CD8-positive, alpha-beta memory T cell (primary cell): ENCODE measurements around the gene NAA80. TPM values are rescaled to one million over a fixed set of nuclear protein-coding genes. Genes with fewer than 3 reads are reported as not detected.
A peak's percentile ranks its signal among the peaks of the same experiment; 100 is the strongest.
"Not testable (repeated sequence)": the region's sequence is repeated elsewhere in the genome, so short reads cannot be mapped to it uniquely, and the experiment has no call there.

Experiments
- CTCF ChIA-PET: fragments of 350-600 bp; sonication (Branson Sonifier 250); formaldehyde crosslinking; loops from one replicate; lab custom pipeline; 2021; ENCODE audit warnings: antibody characterized with exemption; lab: Charles Lee
- POLR2A ChIA-PET: fragments of 350-600 bp; sonication (Branson Sonifier 250); formaldehyde crosslinking; loops from one replicate; lab custom pipeline; 2021; ENCODE audit warnings: antibody characterized with exemption; lab: Charles Lee
- DNase-seq, 5 donors: peaks; one replicate each; pipeline versions ENCODE4 v3.0.0 to v3.0.0-alpha.2; 2020 to 2022; ENCODE audit warnings: mixed read lengths in 1 of 5
- H3K27ac ChIP-seq: one replicate; pipeline ENCODE4 v1.7.0; 2013; ENCODE audit warnings: low read depth, mild to moderate bottlenecking, low read length, moderate library complexity
- H3K27me3 ChIP-seq: 2 replicates; pipeline ENCODE4 v1.7.0; 2013; ENCODE audit warnings: low read length, mild to moderate bottlenecking; ENCODE audit not compliant: insufficient read depth, poor library complexity, severe bottlenecking
- H3K36me3 ChIP-seq: 2 replicates; pipeline ENCODE4 v1.7.0; 2013; ENCODE audit warnings: mild to moderate bottlenecking, low read length, moderate library complexity; ENCODE audit not compliant: insufficient read depth
- H3K4me1 ChIP-seq: 2 replicates; pipeline ENCODE4 v1.7.0; 2013; ENCODE audit warnings: mild to moderate bottlenecking, low read length, moderate library complexity; ENCODE audit not compliant: insufficient read depth
- H3K4me3 ChIP-seq: 2 replicates; pipeline ENCODE4 v1.7.0; 2013; ENCODE audit warnings: mild to moderate bottlenecking, low read length
- H3K9me3 ChIP-seq: 2 replicates; pipeline ENCODE4 v1.7.0; 2013; ENCODE audit warnings: mild to moderate bottlenecking, low read length
- H3K27ac Mint-ChIP-seq, 8 donors: one replicate each; pipeline ENCODE4 v1.8.0; 2020 to 2021; ENCODE audit warnings: mixed read lengths in 8 of 8, mild to moderate bottlenecking in 6 of 8, inconsistent platforms in 3 of 8, moderate library complexity in 3 of 8
- H3K27me3 Mint-ChIP-seq, 2 donors: one replicate each; pipeline ENCODE4 v1.8.0; 2020 to 2021; ENCODE audit warnings: mixed read lengths in 2 of 2, mild to moderate bottlenecking in 1 of 2, moderate library complexity in 1 of 2
- H3K36me3 Mint-ChIP-seq, 3 donors: one replicate each; pipeline ENCODE4 v1.8.0; 2020 to 2021; ENCODE audit warnings: mixed read lengths in 3 of 3, inconsistent platforms in 1 of 3, mild to moderate bottlenecking in 1 of 3
- H3K4me1 Mint-ChIP-seq, 3 donors: one replicate each; pipeline ENCODE4 v1.8.0; 2020 to 2021; ENCODE audit warnings: mixed read lengths in 3 of 3, inconsistent platforms in 1 of 3, mild to moderate bottlenecking in 1 of 3
- H3K4me3 Mint-ChIP-seq, 7 donors: one replicate each; pipeline ENCODE4 v1.8.0; 2020 to 2021; ENCODE audit warnings: mixed read lengths in 7 of 7, mild to moderate bottlenecking in 6 of 7, moderate library complexity in 4 of 7, inconsistent platforms in 2 of 7
- H3K9me3 Mint-ChIP-seq, 5 donors: one replicate each; pipeline ENCODE4 v1.8.0; 2020 to 2022; ENCODE audit warnings: mixed read lengths in 5 of 5, mild to moderate bottlenecking in 3 of 5, moderate library complexity in 2 of 5, inconsistent platforms in 1 of 5
- polyA plus RNA-seq: library from polyadenylated mRNA; unstranded; fragments of 300-500 nt; fragmentation: Illumina TruSeq; gene quantifications from one replicate; pipeline ENCODE4 v1.2.3, GENCODE V29; 2021
- total RNA-seq, 2 experiments: library from RNA; stranded (reverse); gene quantifications; one replicate each; pipeline ENCODE4 v1.2.3, GENCODE V29; 2021

The NAA80 gene
- total and polyA plus RNA-seq, 3 experiments from 2014 or later, result 17.3 to 19.3 (median 18.3) TPM

DNA sequence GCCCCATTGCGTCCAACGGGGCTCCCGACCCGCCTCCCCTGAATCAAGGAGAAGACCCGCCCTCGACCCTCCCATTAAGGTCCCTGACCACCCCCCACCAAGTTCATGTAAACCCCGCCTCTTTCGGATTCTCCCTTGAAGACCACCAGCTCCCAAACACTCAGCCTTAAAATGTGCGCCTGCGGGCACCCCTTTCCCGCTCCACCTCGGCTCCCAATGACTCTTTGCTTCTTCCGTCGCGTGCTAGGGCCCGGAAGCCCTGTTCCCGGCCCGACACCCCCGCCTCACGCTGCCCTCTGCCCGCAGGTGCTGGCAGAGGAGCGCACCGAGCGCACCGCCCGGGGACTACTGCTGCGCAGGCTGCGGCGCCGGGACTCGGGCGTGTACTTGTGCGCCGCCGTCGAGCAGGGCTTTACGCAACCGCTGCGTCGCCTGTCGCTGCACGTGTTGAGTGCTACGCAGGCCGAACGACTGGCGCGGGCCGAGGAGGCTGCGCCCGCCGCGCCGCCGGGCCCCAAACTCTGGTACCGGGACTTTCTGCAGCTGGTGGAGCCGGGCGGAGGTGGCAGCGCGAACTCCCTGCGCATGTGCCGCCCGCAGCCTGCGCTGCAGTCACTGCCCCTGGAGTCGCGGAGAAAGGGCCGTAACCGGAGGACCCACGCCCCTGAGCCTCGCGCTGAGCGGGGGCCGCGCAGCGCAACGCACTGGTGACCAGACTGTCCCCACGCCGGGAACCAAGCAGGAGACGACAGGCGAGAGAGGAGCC lies 23.0 kb downstream of the NAA80 start:
- Histone ChIP-seq H3K27ac (no peak overlapping the region), H3K9me3 (no peaks in the 10 kb centered on the region), H3K4me3 (no peak overlapping the region), H3K27me3 (peaks cover 28% of the 10 kb centered on the region), H3K4me1 (peaks cover 28% of the 10 kb centered on the region), H3K36me3 (no peaks in the 10 kb centered on the region)
- Mint-ChIP-seq H3K4me3 (peak overlapping the region in 4 of 7 donors; percentile 12 to 72 (median 51)), H3K4me1 (peaks cover 23 to 32% (median 24%) of the 10 kb centered on the region in 3 donors), H3K36me3 (no peaks in the 10 kb centered on the region), H3K9me3 (no peaks in the 10 kb centered on the region), H3K27ac (peak overlapping the region in 1 of 8 donors; percentile 34), H3K27me3 (peaks cover 28 to 34% of the 10 kb centered on the region in 2 donors)
- DNase-seq, result no peak
- ChIA-PET CTCF (interaction anchor here (0.9 to 7.2 kb wide), 8 partner anchors 10 to 95 kb away, joined by 3 to 86 read pairs (median 3); no protein-coding TSS in a partner anchor), POLR2A (no interaction called here)

DNA sequence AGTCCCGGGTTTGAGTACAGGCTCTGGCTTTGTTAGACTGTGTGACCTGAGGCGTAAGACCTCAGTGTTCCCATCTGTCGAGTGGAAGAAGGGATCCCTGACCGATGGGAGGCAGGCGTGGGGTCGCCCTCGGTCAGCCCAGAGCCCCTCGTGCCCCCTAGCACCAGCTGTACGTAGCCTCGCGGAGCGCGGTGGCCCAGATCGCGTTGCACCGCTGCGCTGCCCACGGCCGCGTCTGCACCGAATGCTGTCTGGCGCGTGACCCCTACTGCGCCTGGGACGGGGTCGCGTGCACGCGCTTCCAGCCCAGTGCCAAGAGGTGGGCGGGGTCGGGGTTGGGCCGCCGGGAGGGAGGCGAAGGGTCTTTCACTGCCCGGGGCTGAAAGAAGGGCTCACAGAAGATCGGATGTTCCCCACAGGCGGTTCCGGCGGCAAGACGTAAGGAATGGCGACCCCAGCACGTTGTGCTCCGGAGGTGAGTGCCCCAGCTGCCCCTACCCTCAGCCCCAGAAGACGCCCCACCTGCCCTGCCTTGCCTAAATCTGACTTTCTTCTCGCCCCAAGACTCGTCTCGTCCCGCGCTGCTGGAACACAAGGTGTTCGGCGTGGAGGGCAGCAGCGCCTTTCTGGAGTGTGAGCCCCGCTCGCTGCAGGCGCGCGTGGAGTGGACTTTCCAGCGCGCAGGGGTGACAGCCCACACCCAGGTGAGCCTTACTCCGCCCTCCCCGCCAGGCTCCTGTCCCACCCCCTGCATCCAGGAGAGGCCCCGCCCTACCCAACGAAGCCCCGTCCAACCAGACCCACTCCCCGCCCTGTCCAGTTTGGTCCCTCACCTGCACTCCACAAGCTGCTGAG lies 23.8 kb downstream of the NAA80 start:
- peaks cover 28 to 34% of the 10 kb centered on the region in 2 donors for H3K27me3 Mint-ChIP-seq
- H3K27ac Mint-ChIP-seq, result peak overlapping the region in 1 of 8 donors; percentile 34
- H3K36me3 Mint-ChIP-seq, result no peaks in the 10 kb centered on the region
- peak overlapping the region in 6 of 7 donors; percentile 31 to 72 (median 62) for H3K4me3 Mint-ChIP-seq
- POLR2A ChIA-PET, result no interaction called here
- peaks cover 28% of the 10 kb centered on the region for H3K27me3 ChIP-seq
- no peaks in the 10 kb centered on the region for H3K9me3 Mint-ChIP-seq
- H3K4me3 ChIP-seq, result no peak overlapping the region
- DNase-seq, result no peak
- no peaks in the 10 kb centered on the region for H3K36me3 ChIP-seq
- peaks cover 23 to 32% (median 24%) of the 10 kb centered on the region in 3 donors for H3K4me1 Mint-ChIP-seq
- CTCF ChIA-PET, result interaction anchor here (0.7 to 7.2 kb wide), 15 partner anchors 9 to 81 kb away, joined by 3 to 86 read pairs (median 4); partner anchors contain the start of genes HYAL3 and NAA80
- H3K9me3 ChIP-seq, result no peaks in the 10 kb centered on the region
- H3K27ac ChIP-seq, result no peak overlapping the region
- H3K4me1 ChIP-seq, result peaks cover 28% of the 10 kb centered on the region

DNA sequence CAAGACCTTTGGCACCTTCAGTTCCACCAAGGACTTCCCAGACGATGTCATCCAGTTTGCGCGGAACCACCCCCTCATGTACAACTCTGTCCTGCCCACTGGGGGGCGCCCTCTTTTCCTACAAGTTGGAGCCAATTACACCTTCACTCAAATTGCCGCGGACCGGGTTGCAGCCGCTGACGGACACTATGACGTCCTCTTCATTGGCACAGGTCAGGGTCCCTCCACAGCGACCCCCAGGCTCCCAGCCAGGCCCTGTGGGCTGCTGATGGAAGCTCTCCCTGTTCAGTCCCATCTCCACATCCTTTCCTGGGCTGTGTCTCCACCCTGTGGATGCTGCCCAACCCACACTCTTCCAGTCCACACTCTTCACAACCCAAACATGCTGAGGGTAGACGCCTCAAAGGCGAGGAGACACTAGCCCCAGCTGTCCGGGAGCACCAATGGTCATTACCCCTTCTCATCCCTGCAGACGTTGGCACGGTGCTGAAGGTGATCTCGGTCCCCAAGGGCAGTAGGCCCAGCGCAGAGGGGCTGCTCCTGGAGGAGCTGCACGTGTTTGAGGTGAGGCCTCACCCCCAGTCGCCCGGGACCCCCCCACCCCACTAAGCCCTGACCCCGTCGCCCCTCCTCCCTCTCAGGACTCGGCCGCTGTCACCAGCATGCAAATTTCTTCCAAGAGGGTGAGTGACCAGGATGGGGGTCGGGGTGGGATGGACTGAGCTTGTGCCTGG lies 24.7 kb downstream of the NAA80 start:
- Mint-ChIP-seq H3K4me1 (peaks cover 23 to 32% (median 24%) of the 10 kb centered on the region in 3 donors), H3K4me3 (peak overlapping the region; percentile 15 to 67 (median 54)), H3K9me3 (no peaks in the 10 kb centered on the region), H3K27me3 (peaks cover 28 to 34% of the 10 kb centered on the region in 2 donors), H3K27ac (peak overlapping the region in 6 of 8 donors; percentile 38 to 82 (median 78)), H3K36me3 (no peaks in the 10 kb centered on the region)
- ChIA-PET CTCF (interaction anchor here (0.7 to 7.2 kb wide), 14 partner anchors 10 to 80 kb away, joined by 3 to 86 read pairs (median 4); partner anchors contain the start of genes HYAL3 and NAA80), POLR2A (no interaction called here)
- Histone ChIP-seq H3K27me3 (peaks cover 28% of the 10 kb centered on the region), H3K36me3 (no peaks in the 10 kb centered on the region), H3K9me3 (no peaks in the 10 kb centered on the region), H3K4me3 (no peak overlapping the region), H3K4me1 (peaks cover 28% of the 10 kb centered on the region), H3K27ac (no peak overlapping the region)
- DNase-seq, result peak; percentile 55 to 81 (median 65)

DNA sequence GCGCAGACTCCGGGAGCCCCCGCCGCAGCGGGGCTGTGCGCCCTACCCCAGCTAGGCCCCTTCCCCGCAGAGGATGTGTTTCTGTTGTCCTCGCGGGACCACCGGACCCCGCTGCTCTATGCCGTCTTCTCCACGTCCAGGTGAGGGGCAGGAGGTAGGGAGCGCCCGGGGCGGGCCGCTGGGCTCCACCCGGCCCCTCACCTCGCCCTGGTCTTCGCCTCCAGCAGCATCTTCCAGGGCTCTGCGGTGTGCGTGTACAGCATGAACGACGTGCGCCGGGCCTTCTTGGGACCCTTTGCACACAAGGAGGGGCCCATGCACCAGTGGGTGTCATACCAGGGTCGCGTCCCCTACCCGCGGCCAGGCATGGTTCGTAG lies 25.5 kb downstream of the NAA80 start:
- Histone ChIP-seq H3K36me3 (no peaks in the 10 kb centered on the region), H3K27me3 (peaks cover 28% of the 10 kb centered on the region), H3K9me3 (no peaks in the 10 kb centered on the region), H3K4me1 (peaks cover 28% of the 10 kb centered on the region), H3K4me3 (no peak overlapping the region), H3K27ac (no peak overlapping the region)
- Mint-ChIP-seq H3K9me3 (no peaks in the 10 kb centered on the region), H3K27me3 (peaks cover 27 to 35% of the 10 kb centered on the region in 2 donors), H3K4me3 (peak overlapping the region in 2 of 7 donors; percentile 62 to 67), H3K36me3 (no peaks in the 10 kb centered on the region), H3K27ac (no peak overlapping the region), H3K4me1 (peaks cover 23 to 32% (median 24%) of the 10 kb centered on the region in 3 donors)
- POLR2A ChIA-PET, result no interaction called here
- CTCF ChIA-PET, result interaction anchor here (1.0 to 7.2 kb wide), 2 partner anchors 17 to 79 kb away, joined by 3 to 86 read pairs; no protein-coding TSS in a partner anchor
- no peak for DNase-seq

DNA sequence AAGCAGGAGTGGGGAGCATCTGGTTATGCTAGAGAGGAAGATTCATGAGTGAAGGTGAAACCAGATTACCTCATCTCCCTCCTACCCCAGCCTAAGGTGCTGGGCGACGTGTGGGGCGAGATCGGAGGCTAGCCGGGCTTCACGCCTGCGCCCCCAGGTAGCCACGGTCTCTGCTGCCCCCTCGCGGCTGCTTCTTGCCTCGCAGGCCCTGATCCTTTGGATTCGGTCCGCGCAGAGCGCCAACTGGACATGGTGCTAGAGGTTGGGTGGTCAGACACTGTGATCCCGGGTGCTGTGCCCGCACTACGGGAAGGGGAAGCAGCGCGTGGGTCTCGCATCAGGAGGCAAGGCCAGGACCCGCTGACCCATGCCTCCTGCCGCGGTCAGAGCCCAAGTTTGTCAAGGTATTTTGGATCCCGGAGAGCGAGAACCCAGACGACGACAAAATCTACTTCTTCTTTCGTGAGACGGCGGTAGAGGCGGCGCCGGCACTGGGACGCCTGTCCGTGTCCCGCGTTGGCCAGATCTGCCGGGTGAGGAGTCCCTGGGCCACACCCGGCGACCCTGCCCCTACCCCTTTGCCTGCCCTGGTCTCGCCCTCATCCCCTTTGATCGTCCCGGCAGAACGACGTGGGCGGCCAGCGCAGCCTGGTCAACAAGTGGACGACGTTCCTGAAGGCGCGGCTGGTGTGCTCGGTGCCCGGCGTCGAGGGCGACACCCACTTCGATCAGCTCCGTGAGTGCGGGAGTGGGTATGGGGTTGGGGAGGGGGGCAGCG lies 26.1 kb downstream of the NAA80 start:
- peak; percentile 73 to 87 (median 83) for DNase-seq
- H3K9me3 Mint-ChIP-seq, result no peaks in the 10 kb centered on the region
- H3K36me3 Mint-ChIP-seq, result no peaks in the 10 kb centered on the region
- Histone ChIP-seq H3K27ac (no peak overlapping the region), H3K36me3 (no peaks in the 10 kb centered on the region), H3K4me3 (peak overlapping the region; percentile 51), H3K27me3 (peaks cover 28% of the 10 kb centered on the region), H3K9me3 (no peaks in the 10 kb centered on the region), H3K4me1 (peaks cover 28% of the 10 kb centered on the region)
- H3K27ac Mint-ChIP-seq, result peak overlapping the region in 7 of 8 donors; percentile 10 to 85 (median 63)
- H3K27me3 Mint-ChIP-seq, result peaks cover 27 to 35% of the 10 kb centered on the region in 2 donors
- POLR2A ChIA-PET, result no interaction called here
- H3K4me3 Mint-ChIP-seq, result peak overlapping the region in 6 of 7 donors; percentile 45 to 77 (median 72)
- CTCF ChIA-PET, result interaction anchor here (1.0 to 7.2 kb wide), 5 partner anchors 16 to 84 kb away, joined by 3 to 86 read pairs (median 16); no protein-coding TSS in a partner anchor
- peaks cover 23 to 32% (median 24%) of the 10 kb centered on the region in 3 donors for H3K4me1 Mint-ChIP-seq

DNA sequence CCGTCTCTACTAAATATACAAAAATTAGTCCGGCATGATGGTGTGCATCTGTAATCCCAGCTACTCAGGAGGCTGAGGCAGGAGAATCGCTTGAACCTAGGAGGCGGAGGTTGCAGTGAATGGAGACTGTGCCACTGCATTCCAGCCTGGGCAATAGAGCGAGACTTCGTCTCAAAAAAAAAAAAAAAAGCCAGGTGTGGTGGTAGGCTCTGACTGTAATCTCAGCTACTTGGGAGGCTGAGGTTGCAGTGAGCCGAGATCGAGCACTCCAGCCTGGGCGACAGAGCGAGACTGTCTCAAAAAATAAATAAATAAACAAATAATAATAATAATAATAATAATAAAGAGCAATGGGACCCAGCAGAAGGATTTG lies 26.7 kb downstream of the NAA80 start:
- peaks cover 28% of the 10 kb centered on the region for H3K27me3 ChIP-seq
- POLR2A ChIA-PET, result not testable (repeated sequence)
- H3K4me3 Mint-ChIP-seq, result peak overlapping the region in 2 of 7 donors; percentile 45 to 74

More for the DNA sequence above, 26.7 kb downstream of the NAA80 start:
- CTCF ChIA-PET, result interaction anchor here (0.9 to 7.2 kb wide), 6 partner anchors 13 to 83 kb away, joined by 3 to 86 read pairs (median 10); no protein-coding TSS in a partner anchor
- not testable (repeated sequence) for H3K4me3 ChIP-seq, H3K9me3 Mint-ChIP-seq, H3K9me3 ChIP-seq, DNase-seq, H3K36me3 Mint-ChIP-seq, H3K27ac ChIP-seq, H3K36me3 ChIP-seq
- peaks cover 28% of the 10 kb centered on the region for H3K4me1 ChIP-seq
- Mint-ChIP-seq H3K27me3 (peaks cover 24 to 35% of the 10 kb centered on the region in 2 donors), H3K4me1 (peaks cover 23 to 32% (median 24%) of the 10 kb centered on the region in 3 donors), H3K27ac (peak overlapping the region in 3 of 8 donors; percentile 33 to 85 (median 66))
